GM12878 (cell line): Measurements from ENCODE around the gene SRSF11. TPM values are rescaled to one million over a fixed set of nuclear protein-coding genes. Genes with fewer than 3 reads are reported as not detected.

Source experiments
- ATF7 ChIP-seq: fragments of 450-650 bp; IDR thresholded peaks from 2 replicates; pipeline ENCODE4 v1.6.1; 2016; ENCODE audit warnings: low read depth, mild to moderate bottlenecking
- DPF2 ChIP-seq: fragments of 450-650 bp; IDR thresholded peaks from 2 replicates; pipeline ENCODE4 v1.6.1; 2017; ENCODE audit warnings: mild to moderate bottlenecking
- EED ChIP-seq: sonication (generic); IDR thresholded peaks from 2 replicates; pipeline ENCODE4 v1.6.1; 2016; ENCODE audit warnings: antibody characterized with exemption, low read depth
- EGR1 ChIP-seq, 2 experiments: IDR thresholded peaks; 1 replicate in 1 of 2; 2 replicates in 1 of 2; pipeline ENCODE4 v1.6.1; 2011 to 2012; ENCODE audit warnings: low read depth in 2 of 2, low read length in 2 of 2, borderline replicate concordance in 1 of 2, mild to moderate bottlenecking in 1 of 2, moderate library complexity in 1 of 2
- ETV6 ChIP-seq, 2 experiments: fragments of 450-650 bp in 1 of 2; IDR thresholded peaks in 1 of 2; conservative IDR thresholded peaks in 1 of 2; 2 replicates each; pipeline ENCODE4 v1.6.1; 2014; ENCODE audit warnings: antibody characterized with exemption in 1 of 2, borderline replicate concordance in 1 of 2, low read depth in 1 of 2, mild to moderate bottlenecking in 1 of 2, moderate library complexity in 1 of 2
- FOXM1 ChIP-seq: IDR thresholded peaks from 2 replicates; pipeline ENCODE4 v1.6.1; 2012; ENCODE audit warnings: low read depth, mild to moderate bottlenecking, inconsistent platforms, low read length, moderate library complexity
- MTA2 ChIP-seq: fragments of 450-650 bp; IDR thresholded peaks from 2 replicates; pipeline ENCODE4 v1.6.1; 2016; ENCODE audit warnings: low read depth, mild to moderate bottlenecking, moderate library complexity
- MXI1 ChIP-seq: fragments of 150-350 bp; IDR thresholded peaks from 2 replicates; pipeline ENCODE4 v1.6.1; 2011; ENCODE audit warnings: low read depth, mild to moderate bottlenecking, inconsistent platforms, low read length, improper control_type of control experiment
- NR2F1 ChIP-seq: fragments of 450-650 bp; conservative IDR thresholded peaks from 2 replicates; pipeline ENCODE4 v1.6.1; 2017; ENCODE audit warnings: mild to moderate bottlenecking
- RCOR1 ChIP-seq: conservative IDR thresholded peaks from 2 replicates; pipeline ENCODE4 v1.6.1; 2012; ENCODE audit warnings: low read depth, low read length, improper control_type of control experiment
- STAT1 ChIP-seq: fragments of 450-650 bp; conservative IDR thresholded peaks from 2 replicates; pipeline ENCODE4 v1.6.1; 2014; ENCODE audit warnings: antibody characterized with exemption, mild to moderate bottlenecking
- TAF1 ChIP-seq: IDR thresholded peaks from 2 replicates; pipeline ENCODE4 v1.6.1; 2011; ENCODE audit warnings: mild to moderate bottlenecking, low read depth, low read length, borderline replicate concordance
- TCF12 ChIP-seq: IDR thresholded peaks from 2 replicates; pipeline ENCODE4 v1.6.1; 2011; ENCODE audit warnings: low read depth, mild to moderate bottlenecking, low read length
- ZNF207 ChIP-seq: fragments of 450-650 bp; IDR thresholded peaks from 2 replicates; pipeline ENCODE4 v1.6.1; 2014; ENCODE audit warnings: antibody characterized with exemption, mild to moderate bottlenecking, borderline replicate concordance
- ZNF274 ChIP-seq: IDR thresholded peaks from one replicate; pipeline ENCODE4 v1.8.0; 2011; ENCODE audit not compliant: insufficient read length, insufficient read depth
- ZNF384 ChIP-seq: IDR thresholded peaks from 2 replicates; pipeline ENCODE4 v1.6.1; 2012; ENCODE audit warnings: low read depth, mild to moderate bottlenecking, low read length, improper control_type of control experiment, borderline replicate concordance
- polyA plus RNA-seq, 11 experiments: library from polyadenylated mRNA; depleted of rRNA in 4 of 11; unstranded in 6 of 11; stranded (reverse) in 5 of 11; fragments of >200 nt; fragmentation: Nextera tagmentation in 4 of 11; fragmentation: Illumina TruSeq in 1 of 11; extraction: Ambion mirVana in 4 of 11; extraction: Trizol in 1 of 11; gene quantifications; 1 replicate in 1 of 11; 2 replicates in 10 of 11; pipeline versions ENCODE4 v1.2.1 to v1.2.3, GENCODE V29; 2011 to 2016; ENCODE audit warnings: inconsistent platforms in 2 of 11, missing spikeins in 2 of 11, low read depth in 1 of 11
- total RNA-seq, 4 experiments: library from RNA; depleted of rRNA in 3 of 4; stranded (reverse); fragments of >200 nt in 3 of 4; fragmentation: Illumina TruSeq in 1 of 4; extraction: Trizol in 1 of 4; gene quantifications; 2 replicates each; pipeline versions ENCODE4 v1.2.1 to v1.2.3, GENCODE V29; 2013 to 2021
- TF ChIP-seq, protein P1 (sequence below): fragments of 450-650 bp; IDR thresholded peaks from 2 replicates; pipeline ENCODE4 v1.6.1; 2017; ENCODE audit warnings: mild to moderate bottlenecking
- TF ChIP-seq, protein P2 (sequence below): fragments of 450-650 bp; IDR thresholded peaks from 2 replicates; pipeline ENCODE4 v1.6.1; 2018; ENCODE audit warnings: mild to moderate bottlenecking, low read depth, moderate library complexity; ENCODE audit not compliant: partially characterized antibody
- TF ChIP-seq, protein P3 (sequence below): IDR thresholded peaks from 2 replicates; pipeline ENCODE4 v1.6.1; 2012; ENCODE audit warnings: low read length, inconsistent platforms
- TF ChIP-seq, protein P4 (sequence below): fragments of 150-350 bp; IDR thresholded peaks from 2 replicates; pipeline ENCODE4 v1.6.1; 2014; ENCODE audit warnings: mild to moderate bottlenecking, low read depth, low read length

SRSF11 gene
- total and polyA plus RNA-seq, 10 of the 15 experiments (the other 5 are each of a cell fraction or from before 2014, with no cell fraction given) = 83.0 to 424 (median 207) TPM

DNA sequence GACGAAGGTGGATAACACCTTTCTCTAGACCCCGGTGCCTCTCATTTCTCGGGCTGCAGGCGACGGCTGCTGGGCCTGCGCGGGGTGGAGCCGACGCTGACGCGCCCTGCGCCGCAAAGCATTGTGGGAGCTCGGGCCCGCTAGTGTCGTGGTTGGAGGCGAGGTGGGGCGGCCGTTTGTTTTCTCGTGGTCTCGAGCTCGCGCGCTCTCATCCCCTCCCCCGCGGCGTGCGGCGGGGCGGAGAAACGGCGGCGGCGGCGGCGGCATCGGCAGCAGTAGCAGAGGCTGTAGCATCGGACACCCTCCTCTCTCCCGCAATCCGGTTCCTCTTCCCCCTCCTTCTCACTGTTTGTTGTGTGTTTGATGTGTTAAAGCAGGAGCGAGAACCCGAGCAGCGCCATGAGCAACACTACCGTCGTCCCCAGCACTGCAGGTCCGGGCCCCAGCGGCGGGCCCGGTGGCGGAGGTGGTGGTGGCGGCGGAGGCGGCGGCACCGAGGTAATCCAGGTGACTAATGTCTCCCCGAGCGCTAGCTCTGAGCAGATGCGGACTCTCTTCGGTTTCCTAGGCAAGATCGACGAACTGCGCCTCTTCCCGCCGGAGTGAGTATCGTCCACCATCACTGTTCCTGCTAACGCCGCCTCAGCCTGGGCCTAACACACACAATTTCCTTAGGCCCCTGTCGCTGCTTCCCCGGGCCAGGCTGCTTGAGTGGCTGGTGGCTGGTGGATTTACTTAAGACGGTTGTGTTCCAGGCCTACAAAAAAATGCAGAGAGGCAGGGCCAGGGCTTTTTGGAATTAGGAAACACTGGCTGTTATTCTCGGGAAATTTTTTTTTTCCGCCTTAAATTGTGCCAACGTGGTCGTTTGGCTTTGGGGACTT lies at the start of gene SRSF11 (continued):
- TF ChIP-seq, protein P1, sequence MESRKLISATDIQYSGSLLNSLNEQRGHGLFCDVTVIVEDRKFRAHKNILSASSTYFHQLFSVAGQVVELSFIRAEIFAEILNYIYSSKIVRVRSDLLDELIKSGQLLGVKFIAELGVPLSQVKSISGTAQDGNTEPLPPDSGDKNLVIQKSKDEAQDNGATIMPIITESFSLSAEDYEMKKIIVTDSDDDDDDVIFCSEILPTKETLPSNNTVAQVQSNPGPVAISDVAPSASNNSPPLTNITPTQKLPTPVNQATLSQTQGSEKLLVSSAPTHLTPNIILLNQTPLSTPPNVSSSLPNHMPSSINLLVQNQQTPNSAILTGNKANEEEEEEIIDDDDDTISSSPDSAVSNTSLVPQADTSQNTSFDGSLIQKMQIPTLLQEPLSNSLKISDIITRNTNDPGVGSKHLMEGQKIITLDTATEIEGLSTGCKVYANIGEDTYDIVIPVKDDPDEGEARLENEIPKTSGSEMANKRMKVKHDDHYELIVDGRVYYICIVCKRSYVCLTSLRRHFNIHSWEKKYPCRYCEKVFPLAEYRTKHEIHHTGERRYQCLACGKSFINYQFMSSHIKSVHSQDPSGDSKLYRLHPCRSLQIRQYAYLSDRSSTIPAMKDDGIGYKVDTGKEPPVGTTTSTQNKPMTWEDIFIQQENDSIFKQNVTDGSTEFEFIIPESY = no peak
- TF ChIP-seq RCOR1 (no peak), ETV6 (conservative IDR thresholded peaks at IDR 0.05 in 1 of 2, IDR thresholded peaks at IDR 0.05 in 1 of 2; ENCODE audit: borderline replicate concordance in 1 of 2, low read depth in 1 of 2) (no peak), ATF7 (no peak), TCF12 (no peak), MXI1 (peak; percentile 66), EGR1 (IDR thresholded peaks at IDR 0.05; ENCODE audit: borderline replicate concordance in 1 of 2, low read depth in 2 of 2, low read length in 2 of 2) (peak in 1 of 2 experiments; percentile 53; a peak in 1 of 3 replicates), EED (no peak), MTA2 (no peak), TAF1 (peak; percentile 90), ZNF207 (no peak), FOXM1 (0 out of 2 replicates have a peak, but pooled peaks have one; percentile 15), NR2F1 (0 out of 2 replicates have a peak, but pooled peaks have one; percentile 28), ZNF274 (no peak), STAT1 (no peak), ZNF384 (no peak), DPF2 (peak; percentile 85)
- TF ChIP-seq, protein P2, sequence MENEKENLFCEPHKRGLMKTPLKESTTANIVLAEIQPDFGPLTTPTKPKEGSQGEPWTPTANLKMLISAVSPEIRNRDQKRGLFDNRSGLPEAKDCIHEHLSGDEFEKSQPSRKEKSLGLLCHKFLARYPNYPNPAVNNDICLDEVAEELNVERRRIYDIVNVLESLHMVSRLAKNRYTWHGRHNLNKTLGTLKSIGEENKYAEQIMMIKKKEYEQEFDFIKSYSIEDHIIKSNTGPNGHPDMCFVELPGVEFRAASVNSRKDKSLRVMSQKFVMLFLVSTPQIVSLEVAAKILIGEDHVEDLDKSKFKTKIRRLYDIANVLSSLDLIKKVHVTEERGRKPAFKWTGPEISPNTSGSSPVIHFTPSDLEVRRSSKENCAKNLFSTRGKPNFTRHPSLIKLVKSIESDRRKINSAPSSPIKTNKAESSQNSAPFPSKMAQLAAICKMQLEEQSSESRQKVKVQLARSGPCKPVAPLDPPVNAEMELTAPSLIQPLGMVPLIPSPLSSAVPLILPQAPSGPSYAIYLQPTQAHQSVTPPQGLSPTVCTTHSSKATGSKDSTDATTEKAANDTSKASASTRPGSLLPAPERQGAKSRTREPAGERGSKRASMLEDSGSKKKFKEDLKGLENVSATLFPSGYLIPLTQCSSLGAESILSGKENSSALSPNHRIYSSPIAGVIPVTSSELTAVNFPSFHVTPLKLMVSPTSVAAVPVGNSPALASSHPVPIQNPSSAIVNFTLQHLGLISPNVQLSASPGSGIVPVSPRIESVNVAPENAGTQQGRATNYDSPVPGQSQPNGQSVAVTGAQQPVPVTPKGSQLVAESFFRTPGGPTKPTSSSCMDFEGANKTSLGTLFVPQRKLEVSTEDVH = no peak
- TF ChIP-seq, protein P3, sequence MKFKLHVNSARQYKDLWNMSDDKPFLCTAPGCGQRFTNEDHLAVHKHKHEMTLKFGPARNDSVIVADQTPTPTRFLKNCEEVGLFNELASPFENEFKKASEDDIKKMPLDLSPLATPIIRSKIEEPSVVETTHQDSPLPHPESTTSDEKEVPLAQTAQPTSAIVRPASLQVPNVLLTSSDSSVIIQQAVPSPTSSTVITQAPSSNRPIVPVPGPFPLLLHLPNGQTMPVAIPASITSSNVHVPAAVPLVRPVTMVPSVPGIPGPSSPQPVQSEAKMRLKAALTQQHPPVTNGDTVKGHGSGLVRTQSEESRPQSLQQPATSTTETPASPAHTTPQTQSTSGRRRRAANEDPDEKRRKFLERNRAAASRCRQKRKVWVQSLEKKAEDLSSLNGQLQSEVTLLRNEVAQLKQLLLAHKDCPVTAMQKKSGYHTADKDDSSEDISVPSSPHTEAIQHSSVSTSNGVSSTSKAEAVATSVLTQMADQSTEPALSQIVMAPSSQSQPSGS = no peak
- TF ChIP-seq, protein P4, sequence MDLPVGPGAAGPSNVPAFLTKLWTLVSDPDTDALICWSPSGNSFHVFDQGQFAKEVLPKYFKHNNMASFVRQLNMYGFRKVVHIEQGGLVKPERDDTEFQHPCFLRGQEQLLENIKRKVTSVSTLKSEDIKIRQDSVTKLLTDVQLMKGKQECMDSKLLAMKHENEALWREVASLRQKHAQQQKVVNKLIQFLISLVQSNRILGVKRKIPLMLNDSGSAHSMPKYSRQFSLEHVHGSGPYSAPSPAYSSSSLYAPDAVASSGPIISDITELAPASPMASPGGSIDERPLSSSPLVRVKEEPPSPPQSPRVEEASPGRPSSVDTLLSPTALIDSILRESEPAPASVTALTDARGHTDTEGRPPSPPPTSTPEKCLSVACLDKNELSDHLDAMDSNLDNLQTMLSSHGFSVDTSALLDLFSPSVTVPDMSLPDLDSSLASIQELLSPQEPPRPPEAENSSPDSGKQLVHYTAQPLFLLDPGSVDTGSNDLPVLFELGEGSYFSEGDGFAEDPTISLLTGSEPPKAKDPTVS = no peak
